Endothelial cell of umbilical vein (primary cell): ENCODE results near the gene ATG10. TPM values are rescaled to one million over a fixed set of nuclear protein-coding genes. Genes with fewer than 3 reads are reported as not detected.

Experiments
- BruUV-seq: library from RNA; stranded (reverse); fragments of 400-500 nt; replicated peaks from 2 replicates; lab custom pipeline; 2021; lab: Mats Ljungman, UMichigan
- CTCF ChIA-PET: fragments of 300-600, 350-600 bp; sonication (Branson Sonifier 250); formaldehyde crosslinking; loops from one replicate; lab custom pipeline; 2021; ENCODE audit warnings: antibody characterized with exemption, inconsistent platforms; lab: Charles Lee
- POLR2A ChIA-PET: fragments of 300-600, 350-600 bp; sonication (Branson Sonifier 250); formaldehyde crosslinking; loops from one replicate; lab custom pipeline; 2021; ENCODE audit warnings: antibody characterized with exemption, inconsistent platforms; lab: Charles Lee
- DNase-seq: peaks from one replicate; pipeline ENCODE4 v3.0.0-alpha.2; 2011; ENCODE audit warnings: low read depth, low spot score
- FAIRE-seq: peaks from 2 replicates; lab custom pipeline; 2011; peaks lifted over from hg19 to GRCh38; lab: Jason Lieb, UNC
- H2AFZ ChIP-seq: 2 replicates; pipeline ENCODE4 v1.6.0; 2012; ENCODE audit warnings: low read depth, low read length, control low read depth, inconsistent platforms
- H3K27ac ChIP-seq: 2 replicates; pipeline ENCODE4 v1.5.1; 2011; ENCODE audit warnings: low read depth, mild to moderate bottlenecking, control low read depth, low read length, moderate library complexity; ENCODE audit not compliant: insufficient read depth
- H3K27me3 ChIP-seq, 2 experiments: 2 replicates each; pipeline versions ENCODE4 v1.6.0 to v1.6.1; 2011; ENCODE audit warnings: low read length in 2 of 2, mixed read lengths in 1 of 2; ENCODE audit not compliant: control insufficient read depth in 2 of 2, insufficient read depth in 2 of 2
- H3K36me3 ChIP-seq, 2 experiments: 2 replicates in 1 of 2; 3 replicates in 1 of 2; pipeline ENCODE4 v1.5.1; 2011; ENCODE audit warnings: low read length in 2 of 2, mild to moderate bottlenecking in 1 of 2, moderate library complexity in 1 of 2; ENCODE audit not compliant: control insufficient read depth in 2 of 2, insufficient read depth in 2 of 2; ENCODE audit errors: extremely low read depth in 1 of 2
- H3K4me1 ChIP-seq: 3 replicates; pipeline ENCODE4 v1.5.1; 2011; ENCODE audit warnings: mild to moderate bottlenecking, low read length; ENCODE audit not compliant: control insufficient read depth, insufficient read depth; ENCODE audit errors: extremely low read depth
- H3K4me2 ChIP-seq: 2 replicates; pipeline ENCODE4 v1.6.1; 2011; ENCODE audit warnings: low read length, control low read depth, mixed read lengths; ENCODE audit not compliant: insufficient read depth
- H3K4me3 ChIP-seq, 3 experiments: fragments of 200-600 bp in 1 of 3; sonication (generic), shearing (Covaris generic) in 1 of 3; replicated peaks in 1 of 3; 2 replicates each; pipeline ENCODE4 v1.5.1; 2011 to 2016; ENCODE audit warnings: control low read depth in 3 of 3, low read length in 3 of 3, mild to moderate bottlenecking in 2 of 3, inconsistent platforms in 1 of 3, low read depth in 1 of 3, moderate library complexity in 1 of 3; ENCODE audit not compliant: insufficient read depth in 1 of 3
- H3K79me2 ChIP-seq: 2 replicates; pipeline ENCODE4 v1.6.0; 2012; ENCODE audit warnings: low read length, inconsistent platforms; ENCODE audit not compliant: control insufficient read depth, insufficient read depth
- H3K9ac ChIP-seq: replicated peaks from 2 replicates; pipeline ENCODE3; 2011; ENCODE audit warnings: low read length, control low read depth; ENCODE audit not compliant: insufficient read depth; ENCODE audit errors: extremely low read depth
- H3K9me1 ChIP-seq: replicated peaks from 3 replicates; pipeline ENCODE4 v1.6.0; 2011; ENCODE audit warnings: mild to moderate bottlenecking, low read length; ENCODE audit not compliant: control insufficient read depth, insufficient read depth; ENCODE audit errors: extremely low read depth
- H3K9me3 ChIP-seq: replicated peaks from 2 replicates; pipeline ENCODE4 v1.5.1; 2012; ENCODE audit warnings: low read length, inconsistent platforms; ENCODE audit not compliant: control insufficient read depth, insufficient read depth
- H4K20me1 ChIP-seq: replicated peaks from 2 replicates; pipeline ENCODE3; 2011; ENCODE audit warnings: mild to moderate bottlenecking, low read length; ENCODE audit not compliant: control insufficient read depth, insufficient read depth; ENCODE audit errors: extremely low read depth
- EZH2 ChIP-seq: IDR thresholded peaks from 2 replicates; pipeline ENCODE4 v1.6.1; 2012; ENCODE audit warnings: borderline replicate concordance, low read depth, mild to moderate bottlenecking, moderate library complexity, low read length, inconsistent platforms; ENCODE audit not compliant: severe bottlenecking
- FOS ChIP-seq: IDR thresholded peaks from 2 replicates; pipeline ENCODE4 v1.6.1; 2011; ENCODE audit warnings: mild to moderate bottlenecking, low read length, moderate library complexity, borderline replicate concordance; ENCODE audit not compliant: insufficient read depth
- GATA2 ChIP-seq: IDR thresholded peaks from 2 replicates; pipeline ENCODE4 v1.7.0; 2011; ENCODE audit warnings: low read depth, mild to moderate bottlenecking, moderate library complexity, mixed read lengths, low read length; ENCODE audit not compliant: insufficient read length, insufficient read depth
- JUN ChIP-seq: IDR thresholded peaks from 2 replicates; pipeline ENCODE4 v1.6.1; 2011; ENCODE audit warnings: borderline replicate concordance, low read depth; ENCODE audit not compliant: insufficient read length, insufficient read depth
- MAX ChIP-seq: IDR thresholded peaks from 2 replicates; pipeline ENCODE4 v1.6.1; 2011; ENCODE audit not compliant: insufficient read depth, insufficient read length
- MYC ChIP-seq: IDR thresholded peaks from one replicate; pipeline ENCODE4 v1.6.1; 2011; ENCODE audit warnings: mild to moderate bottlenecking, low read depth, low read length
- POLR2A ChIP-seq: IDR thresholded peaks from 2 replicates; pipeline ENCODE4 v1.6.1; 2012; ENCODE audit warnings: low read depth, mild to moderate bottlenecking, control low read depth, low read length
- POLR2AphosphoS5 ChIP-seq: IDR thresholded peaks from 2 replicates; pipeline ENCODE4 v1.6.1; 2012; ENCODE audit warnings: low read depth, mild to moderate bottlenecking, control low read depth, low read length, moderate library complexity; ENCODE audit not compliant: insufficient read depth
- dilution Hi-C: fragments of 300-500 bp; cut with MboI; formaldehyde crosslinking; loops from one replicate; pipeline ENCODE4 v1.15.0; 2019; ENCODE audit warnings: low sequenced_read_pairs; ENCODE audit not compliant: extremely low pct_ligation_motif_present
- intact Hi-C: fragments of 100-400 bp; cut with micrococcal nuclease; formaldehyde crosslinking; loops from one replicate; pipeline ENCODE4 v1.10.0; 2022
- polyA plus RNA-seq, 4 experiments: library from polyadenylated mRNA; depleted of rRNA in 3 of 4; stranded (reverse) in 3 of 4; unstranded in 1 of 4; fragments of >200 nt; gene quantifications; 2 replicates each; pipeline versions ENCODE4 v1.2.1 to v1.2.3, GENCODE V29; 2011 to 2012; ENCODE audit warnings: missing spikeins in 1 of 4
- total RNA-seq: library from RNA; stranded (reverse); gene quantifications from 2 replicates; pipeline ENCODE4 v1.2.3, GENCODE V29; 2021
- TF ChIP-seq, protein P1 (sequence below), 2 donors: IDR thresholded peaks; 1 replicate in 1 of 2; 2 replicates in 1 of 2; pipeline ENCODE4 v1.5.1; 2011; ENCODE audit warnings: low read length in 2 of 2, mild to moderate bottlenecking in 2 of 2, moderate library complexity in 2 of 2, control low read depth in 1 of 2, inconsistent platforms in 1 of 2, low read depth in 1 of 2; ENCODE audit not compliant: insufficient read depth in 1 of 2; ENCODE audit errors: extremely low read depth in 1 of 2

Gene ATG10
- total and polyA plus RNA-seq, 2 donors (not counting 3 experiments of a cell fraction or from before 2014, with no cell fraction given): 1.6 to 3.9 TPM

DNA sequence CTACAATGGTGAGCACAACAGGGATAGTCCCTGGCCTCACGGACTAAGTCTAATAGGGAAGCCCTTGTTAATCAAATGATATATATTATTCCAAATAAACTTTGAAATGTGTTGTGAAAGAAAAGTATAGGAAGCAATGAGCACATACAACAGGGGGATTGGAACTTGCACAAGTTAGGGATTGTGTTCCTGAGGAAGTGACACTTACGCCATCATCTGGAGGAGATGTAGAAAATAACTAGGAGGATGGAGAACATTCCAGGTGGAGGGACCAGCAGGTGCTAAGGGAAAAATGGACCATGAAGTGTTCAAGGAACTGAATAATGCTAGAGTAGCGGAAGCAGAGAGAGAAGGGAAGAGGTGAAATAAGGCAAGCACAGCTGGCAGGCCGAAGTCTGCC is 325.1 kb downstream of the ATG10 start:
- Histone ChIP-seq H3K9ac (no peak overlapping the region), H3K36me3 (no peaks in the 10 kb centered on the region), H3K9me3 (no peaks in the 10 kb centered on the region), H2AFZ (no peak overlapping the region), H3K9me1 (no peaks in the 10 kb centered on the region), H4K20me1 (no peaks in the 10 kb centered on the region), H3K79me2 (no peaks in the 10 kb centered on the region), H3K27me3 (peaks cover 0 to 6% of the 10 kb centered on the region in 2 experiments), H3K4me3 (no peak overlapping the region), H3K4me2 (no peak overlapping the region), H3K4me1 (no peaks in the 10 kb centered on the region), H3K27ac (no peak overlapping the region)
- no peak for DNase-seq
- dilution Hi-C loops (no loop called here), intact Hi-C loops (no loop called here)
- ChIA-PET CTCF (interaction anchor here (1.1 kb wide), 1 partner anchor 9 kb away, joined by 3 read pairs; no protein-coding TSS in a partner anchor), POLR2A (no interaction called here)
- no TSS peak for BruUV-seq
- TF ChIP-seq JUN: no peak
- TF ChIP-seq EZH2: no peak
- no peak for TF ChIP-seq GATA2
- no peak for TF ChIP-seq MAX
- TF ChIP-seq, protein P1, sequence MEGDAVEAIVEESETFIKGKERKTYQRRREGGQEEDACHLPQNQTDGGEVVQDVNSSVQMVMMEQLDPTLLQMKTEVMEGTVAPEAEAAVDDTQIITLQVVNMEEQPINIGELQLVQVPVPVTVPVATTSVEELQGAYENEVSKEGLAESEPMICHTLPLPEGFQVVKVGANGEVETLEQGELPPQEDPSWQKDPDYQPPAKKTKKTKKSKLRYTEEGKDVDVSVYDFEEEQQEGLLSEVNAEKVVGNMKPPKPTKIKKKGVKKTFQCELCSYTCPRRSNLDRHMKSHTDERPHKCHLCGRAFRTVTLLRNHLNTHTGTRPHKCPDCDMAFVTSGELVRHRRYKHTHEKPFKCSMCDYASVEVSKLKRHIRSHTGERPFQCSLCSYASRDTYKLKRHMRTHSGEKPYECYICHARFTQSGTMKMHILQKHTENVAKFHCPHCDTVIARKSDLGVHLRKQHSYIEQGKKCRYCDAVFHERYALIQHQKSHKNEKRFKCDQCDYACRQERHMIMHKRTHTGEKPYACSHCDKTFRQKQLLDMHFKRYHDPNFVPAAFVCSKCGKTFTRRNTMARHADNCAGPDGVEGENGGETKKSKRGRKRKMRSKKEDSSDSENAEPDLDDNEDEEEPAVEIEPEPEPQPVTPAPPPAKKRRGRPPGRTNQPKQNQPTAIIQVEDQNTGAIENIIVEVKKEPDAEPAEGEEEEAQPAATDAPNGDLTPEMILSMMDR (IDR thresholded peaks at IDR 0.05; ENCODE audit: extremely low read depth in 1 of 2, insufficient read depth in 1 of 2, low read depth in 1 of 2, low read length in 2 of 2): no peak
- TF ChIP-seq FOS: no peak
- TF ChIP-seq MYC: no peak
- no peak for TF ChIP-seq POLR2A
- TF ChIP-seq POLR2AphosphoS5: no peak
- FAIRE-seq: no peak
